Activated CD4-positive, alpha-beta T cell treated with anti-CD3 and anti-CD28 coated beads, Interleukin-10, Interleukin-2, amounts not matched to agents 100 ng/mL and 50 ng/mL, durations not matched to agents 16 hours and 8 hours (primary cell): ENCODE results near the gene E2F7.

Source experiments
- DNase-seq: peaks from one replicate; pipeline ENCODE4 v3.0.0-alpha.2; 2020

E2F7 gene

DNA sequence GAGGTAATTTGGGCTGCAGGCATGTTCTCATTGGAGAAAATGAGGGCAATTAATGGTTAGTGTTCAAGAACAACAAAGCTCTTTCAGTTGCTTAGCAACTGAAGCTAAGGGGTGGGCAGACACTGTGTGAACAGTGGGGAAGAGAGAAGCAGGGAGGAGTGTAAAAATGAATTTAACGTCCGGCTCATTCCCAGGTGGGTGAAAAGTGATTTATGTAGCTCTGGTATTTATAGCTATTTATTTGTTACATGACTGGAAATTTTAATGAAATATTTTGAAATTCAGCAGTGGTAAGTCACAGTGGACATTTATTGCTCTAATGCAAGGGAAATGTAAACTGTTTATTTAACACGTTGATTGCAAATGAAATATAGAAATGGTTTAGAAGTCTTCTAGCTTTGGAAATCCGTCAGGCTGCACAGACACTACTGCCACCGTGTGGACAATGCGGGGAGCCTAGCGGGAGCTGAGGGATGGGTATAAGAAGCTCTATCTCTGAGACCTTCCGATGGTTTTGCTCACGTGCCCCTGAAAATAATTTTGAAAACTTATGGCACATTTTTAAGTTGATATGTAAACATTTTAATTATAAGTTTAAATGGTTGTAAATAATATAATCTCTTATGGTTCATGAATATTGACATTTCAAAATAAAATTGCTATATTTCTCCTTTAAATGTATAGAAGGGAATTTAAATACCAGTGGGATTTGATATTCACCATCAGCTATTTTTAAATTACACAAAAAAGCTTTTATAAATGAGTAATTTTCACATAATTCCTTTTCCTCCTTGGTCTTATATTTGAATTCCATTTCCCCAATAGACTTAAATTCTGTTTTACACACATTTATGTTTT is 54.4 kb downstream of the E2F7 start:
- peak; percentile 77 for DNase-seq

DNA sequence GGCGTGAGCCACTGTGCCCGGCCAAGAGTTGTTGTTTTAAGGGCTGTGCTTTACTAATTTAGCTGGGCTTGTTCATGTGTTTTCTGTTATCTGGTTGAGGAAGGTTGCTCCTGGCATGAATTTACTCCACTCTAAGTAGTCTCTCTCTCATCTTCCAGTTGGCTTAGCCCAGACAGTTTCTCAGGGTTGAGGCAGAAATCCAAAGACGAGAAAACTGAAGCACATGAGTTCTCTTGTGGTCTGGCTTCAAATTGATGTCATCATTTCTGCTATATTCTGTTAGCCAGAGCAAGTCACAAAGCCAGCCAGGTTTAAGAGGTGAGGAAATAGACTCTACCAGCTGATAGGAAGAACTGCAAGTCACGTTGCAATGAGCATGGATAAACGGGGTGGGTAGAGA is 57.9 kb downstream of the E2F7 start:
- DNase-seq = no peak

DNA sequence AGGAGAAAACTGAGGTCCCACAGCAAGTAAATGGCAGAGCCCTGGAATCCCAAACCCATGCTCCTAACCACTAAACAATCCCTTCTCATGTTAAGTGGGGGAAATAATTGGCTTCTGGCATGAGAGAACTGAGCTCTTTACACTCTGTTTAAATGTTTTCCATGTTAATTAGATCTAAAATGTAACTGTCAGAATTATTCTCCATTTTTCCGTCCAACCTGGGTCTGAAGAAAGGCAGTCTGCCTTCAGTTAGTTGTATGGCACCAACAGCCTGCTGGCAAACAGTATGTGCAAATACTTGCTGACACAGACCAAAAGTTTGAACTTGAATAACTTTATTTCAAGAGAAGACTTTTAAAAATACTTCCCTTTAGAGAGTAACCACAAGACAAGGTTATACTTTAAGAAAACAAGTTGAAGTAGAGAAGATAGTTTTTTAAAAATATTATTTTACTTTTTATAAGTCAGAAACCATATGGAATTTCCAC is 59.7 kb downstream of the E2F7 start:
- no peak for DNase-seq

DNA sequence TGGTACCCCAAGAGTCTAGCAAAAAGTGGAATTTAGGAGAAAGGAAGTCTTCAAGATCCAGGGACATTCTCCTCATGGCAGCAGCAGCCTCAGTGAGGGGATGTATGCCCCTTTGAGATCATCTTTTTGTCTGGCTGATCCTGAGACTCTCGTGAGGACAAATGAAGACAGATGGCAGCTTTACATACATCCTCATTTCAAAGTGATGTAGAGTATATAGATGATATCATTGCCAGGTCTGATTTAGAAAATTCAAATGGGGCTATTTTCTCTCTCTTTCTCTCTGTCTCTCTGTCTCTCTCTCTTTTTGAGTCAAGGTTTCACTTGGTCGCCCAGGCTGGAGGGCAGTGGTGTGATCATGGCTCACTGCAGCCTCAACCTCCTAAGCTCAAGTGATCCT is 61.5 kb downstream of the E2F7 start:
- DNase-seq = peak; percentile 5

DNA sequence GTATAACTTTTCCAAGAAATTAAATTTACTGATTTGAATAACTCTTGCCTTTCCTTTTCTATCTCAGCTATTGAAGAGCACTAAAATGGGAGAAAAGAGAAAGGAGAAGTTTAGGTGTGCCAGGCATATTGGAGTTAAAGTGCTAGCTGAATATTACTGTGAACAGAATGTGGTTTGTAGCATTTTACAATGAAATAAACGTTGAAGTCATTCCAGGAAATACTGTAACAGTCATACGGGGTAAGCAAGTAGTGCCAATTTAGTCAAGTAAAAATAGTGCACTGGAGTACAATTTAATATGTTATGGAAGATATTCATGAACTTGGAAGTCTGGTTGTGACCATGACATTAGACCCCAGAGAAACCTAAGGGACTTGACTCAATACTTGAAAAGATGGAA is 62.1 kb downstream of the E2F7 start:
- DNase-seq = peak; percentile 22

DNA sequence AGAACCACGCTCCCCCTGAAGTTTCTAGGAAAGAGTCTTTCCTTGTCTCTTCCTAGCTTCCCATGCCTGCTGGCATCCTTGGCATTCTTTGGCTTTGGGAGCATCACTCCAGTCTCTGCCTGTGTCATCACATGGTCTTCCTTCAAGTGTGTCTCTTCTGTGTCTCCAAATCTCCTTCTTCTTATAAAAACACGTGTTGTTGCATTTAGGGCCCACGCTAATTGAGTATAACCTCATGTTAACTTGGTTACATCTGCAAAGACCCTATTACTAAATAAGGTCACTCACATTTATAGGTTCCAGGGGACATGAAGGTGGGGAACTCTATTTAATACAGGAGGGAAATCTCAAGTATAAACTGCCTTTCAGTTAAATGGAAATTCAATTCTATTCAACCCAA is 63.0 kb downstream of the E2F7 start:
- DNase-seq = no peak

DNA sequence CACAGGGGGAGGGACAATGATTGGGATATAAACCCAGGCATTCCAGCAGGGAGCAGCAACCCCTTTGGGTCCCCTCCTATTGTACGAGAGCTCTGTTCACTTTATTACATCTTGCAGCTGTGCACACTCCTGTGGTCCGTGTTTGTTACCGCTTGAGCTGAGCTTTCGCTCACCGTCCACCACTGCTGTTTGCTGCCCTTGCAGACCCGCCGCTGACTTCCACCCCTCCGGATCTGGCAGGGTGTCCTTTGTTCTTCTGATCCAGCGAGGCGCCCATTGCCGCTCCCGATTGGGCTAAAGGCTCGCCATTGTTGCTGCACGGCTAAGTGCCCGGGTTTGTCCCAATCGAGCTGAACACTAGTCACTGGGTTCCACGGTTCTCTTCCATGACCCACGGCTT is 64.1 kb downstream of the E2F7 start:
- no peak for DNase-seq

DNA sequence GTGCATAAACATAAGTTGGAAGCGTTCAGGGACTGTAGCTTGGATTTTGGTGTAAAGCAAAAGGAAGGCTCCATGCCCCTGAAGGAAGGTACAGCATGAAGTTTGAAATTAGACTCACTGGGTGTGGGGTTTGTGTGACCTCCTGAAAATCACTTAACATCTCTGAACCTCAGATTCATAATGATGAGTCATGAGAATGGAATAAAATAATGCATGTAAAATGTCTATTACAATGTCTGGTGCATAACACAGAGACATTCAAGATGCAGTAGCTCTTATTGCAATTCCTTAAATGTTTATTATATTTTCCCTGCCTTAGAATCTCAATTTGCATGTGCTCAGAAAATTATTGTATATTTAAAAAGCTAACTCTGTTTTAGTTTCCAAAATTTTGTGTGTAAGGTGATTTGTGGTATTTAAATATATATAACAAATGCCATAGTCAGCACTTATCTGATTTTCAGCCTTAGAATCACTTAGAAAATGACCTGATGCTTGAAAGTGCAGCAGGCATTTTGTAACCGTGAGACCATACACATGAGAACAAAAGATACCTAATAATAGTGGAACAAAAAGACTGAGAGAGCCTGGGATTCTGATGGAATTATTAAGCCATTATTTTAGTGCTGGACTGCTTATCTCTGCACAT is 66.3 kb downstream of the E2F7 start:
- DNase-seq = no peak

DNA sequence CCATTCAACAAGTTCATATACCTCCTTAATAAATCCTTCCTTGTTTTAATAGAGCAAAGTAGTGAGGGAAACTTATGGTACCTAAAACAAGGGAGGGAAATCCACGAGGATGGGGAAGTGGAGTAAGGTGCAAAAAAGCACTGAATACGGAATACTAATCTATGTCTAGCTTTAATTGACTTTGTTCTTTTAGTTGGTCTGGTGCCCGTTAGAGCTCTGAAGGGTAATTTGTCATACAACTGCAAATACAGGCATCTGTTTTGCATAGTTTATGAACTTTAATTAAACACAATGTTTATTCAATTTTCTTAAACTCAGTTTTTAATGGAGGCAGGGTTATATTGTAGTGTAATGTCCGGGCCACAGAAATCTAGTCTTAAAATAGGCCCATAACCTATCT is 67.0 kb downstream of the E2F7 start:
- no peak for DNase-seq

DNA sequence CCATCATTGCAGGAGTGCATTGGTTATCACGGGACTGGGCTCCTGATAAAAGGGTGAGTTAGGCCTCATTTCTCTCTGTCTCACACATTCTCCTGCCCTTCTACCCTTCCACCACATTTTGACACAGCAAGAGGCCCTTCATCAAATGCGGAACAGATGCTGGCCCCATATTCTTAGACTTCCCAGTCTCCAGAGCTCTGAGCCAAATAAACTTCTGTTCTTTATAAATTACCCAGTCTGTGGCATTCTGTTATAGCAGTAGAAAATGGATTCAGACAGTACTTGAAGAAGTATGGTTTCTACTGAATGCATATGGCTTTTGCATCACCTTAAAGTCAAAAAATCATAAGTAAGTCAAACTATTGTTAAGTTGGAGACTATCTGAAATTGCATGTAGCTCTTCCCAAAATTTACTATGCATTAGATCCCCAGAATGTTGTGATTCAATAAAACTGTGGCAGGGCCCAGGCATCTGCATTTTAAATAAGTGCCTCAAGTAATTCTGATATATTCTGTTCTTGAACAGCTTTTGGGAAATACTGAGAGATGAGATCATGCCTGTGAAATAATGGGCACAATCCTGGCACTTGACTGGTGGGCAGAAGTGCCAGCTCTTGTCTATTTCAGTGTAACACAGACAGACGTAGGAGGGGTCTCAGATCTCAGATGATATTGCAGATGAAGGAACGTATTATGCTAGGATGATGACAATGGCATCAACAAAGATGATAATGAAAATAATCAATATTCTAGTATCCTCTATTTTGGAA is 68.2 kb downstream of the E2F7 start:
- no peak for DNase-seq

DNA sequence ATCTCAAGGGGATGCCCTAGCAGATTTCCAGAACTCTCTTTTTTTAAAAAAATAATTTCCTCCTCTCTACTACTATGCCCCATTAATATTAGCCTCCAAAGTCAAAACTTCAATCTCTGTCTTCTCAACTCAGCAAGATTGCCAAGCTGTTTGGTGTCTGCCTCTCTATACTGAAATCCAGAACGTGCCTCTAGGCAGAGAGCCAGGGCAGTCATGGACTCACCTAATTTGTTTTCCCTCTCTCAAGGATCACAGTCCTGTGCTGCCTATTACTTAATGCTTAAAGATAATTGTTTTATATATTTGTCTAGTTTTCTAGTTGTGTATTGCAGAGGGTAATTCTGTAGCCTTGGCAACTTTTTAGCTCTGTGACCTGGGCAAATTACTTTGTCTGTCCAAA is 74.7 kb downstream of the E2F7 start:
- DNase-seq = no peak

DNA sequence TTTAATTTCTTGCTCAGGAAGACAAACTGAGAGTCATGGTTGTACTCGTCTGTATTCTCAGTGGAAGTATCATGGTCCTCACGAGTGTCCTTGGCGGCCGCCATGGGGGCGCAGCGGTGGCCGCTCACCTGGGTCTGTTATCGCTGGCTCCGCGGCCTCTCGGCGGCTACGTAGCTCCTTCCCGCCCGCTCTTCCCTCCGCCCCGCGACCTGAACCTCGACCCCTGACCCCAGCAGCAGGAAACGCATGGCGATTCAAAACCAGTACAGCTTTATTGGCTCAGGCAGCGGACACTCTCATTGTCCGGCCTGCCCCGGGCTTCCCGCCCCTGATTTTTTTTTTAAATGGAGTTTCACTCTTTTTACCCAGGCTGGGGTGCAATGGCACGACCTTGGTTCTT is 80.8 kb downstream of the E2F7 start:
- DNase-seq = no peak

DNA sequence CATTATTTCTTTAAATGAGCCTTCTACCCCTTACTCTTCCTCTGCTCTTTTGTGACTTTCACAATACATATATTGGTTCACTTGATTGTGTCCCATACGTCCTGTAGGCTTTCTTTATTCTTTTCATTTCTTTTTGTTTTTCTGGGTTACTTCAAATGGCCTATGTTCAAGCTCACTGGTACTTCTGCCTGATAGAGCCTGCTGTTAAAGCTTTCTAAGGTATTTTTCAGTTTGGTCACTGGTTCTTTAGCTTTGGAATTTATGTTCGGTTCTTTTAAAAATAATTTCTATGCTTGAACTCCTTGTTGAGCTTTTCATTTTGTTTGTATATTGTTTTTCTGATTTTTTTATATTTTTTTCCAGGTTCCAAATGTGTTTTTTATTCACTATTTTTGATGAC is 81.9 kb downstream of the E2F7 start:
- no peak for DNase-seq

DNA sequence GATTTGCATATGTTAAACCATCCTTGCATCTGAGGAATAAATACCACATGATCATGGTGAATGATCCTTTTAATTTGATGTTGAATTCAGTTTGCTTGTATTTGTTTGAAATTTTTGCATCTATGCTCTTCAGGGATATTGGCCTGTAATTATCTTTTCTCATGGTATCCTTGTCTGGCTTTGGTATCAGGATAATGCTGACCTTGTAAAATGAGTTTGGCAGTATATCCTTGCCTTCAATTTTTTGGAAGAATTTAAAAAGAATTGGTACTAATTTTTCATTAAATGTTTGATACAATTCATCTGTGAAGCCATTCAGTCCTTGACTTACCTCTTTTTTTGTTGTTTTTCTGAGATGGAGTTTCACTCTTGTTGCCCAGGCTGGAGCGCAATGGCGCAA is 85.2 kb downstream of the E2F7 start:
- DNase-seq = no peak

DNA sequence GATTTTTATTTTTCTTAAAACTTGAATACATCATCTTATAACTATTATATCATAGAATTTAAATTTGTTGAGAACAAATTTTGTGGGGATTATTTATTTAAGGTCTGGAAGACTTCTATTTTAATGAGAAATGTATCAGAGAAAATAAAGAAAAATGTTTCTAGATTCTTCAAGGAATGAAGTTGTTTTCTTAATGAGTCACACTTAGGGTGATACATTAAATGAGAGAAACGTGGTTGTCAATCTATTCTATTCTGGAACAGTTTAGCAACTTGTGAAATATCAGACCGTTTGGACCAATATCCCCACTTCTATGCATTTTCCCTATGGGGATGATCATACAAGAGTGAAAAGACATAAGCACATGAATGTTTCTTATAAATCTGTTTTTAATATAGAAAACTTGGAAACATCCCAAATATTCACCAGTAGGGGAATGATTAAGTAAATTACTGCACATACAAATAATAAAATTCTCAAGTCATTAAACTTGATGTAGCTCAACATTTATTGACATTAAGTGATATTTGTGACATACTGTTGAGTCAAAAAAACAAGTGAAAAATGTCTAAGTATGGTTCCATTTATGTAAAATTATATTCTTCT is 88.5 kb downstream of the E2F7 start:
- no peak for DNase-seq
